Gastrocnemius medialis (tissue), 4 donors: ENCODE results near the gene MC2R.

Source experiments
- POLR2A ChIP-seq, 2 donors: fragments of 450-650 bp; IDR thresholded peaks; one replicate each; pipeline ENCODE4 v1.6.1; 2017; ENCODE audit warnings: antibody characterized with exemption in 2 of 2, mild to moderate bottlenecking in 2 of 2, moderate library complexity in 2 of 2
- TF ChIP-seq, protein P1 (sequence below), 5 experiments: fragments of 450-650 bp in 3 of 5; fragments of 200-600 bp in 2 of 5; sonication (generic) in 2 of 5; IDR thresholded peaks in 4 of 5; conservative IDR thresholded peaks in 1 of 5; 1 replicate in 4 of 5; 2 replicates in 1 of 5; pipeline ENCODE4 v1.5.1; 2016 to 2019; ENCODE audit warnings: antibody characterized with exemption in 5 of 5, mild to moderate bottlenecking in 3 of 5, moderate library complexity in 3 of 5

DNA sequence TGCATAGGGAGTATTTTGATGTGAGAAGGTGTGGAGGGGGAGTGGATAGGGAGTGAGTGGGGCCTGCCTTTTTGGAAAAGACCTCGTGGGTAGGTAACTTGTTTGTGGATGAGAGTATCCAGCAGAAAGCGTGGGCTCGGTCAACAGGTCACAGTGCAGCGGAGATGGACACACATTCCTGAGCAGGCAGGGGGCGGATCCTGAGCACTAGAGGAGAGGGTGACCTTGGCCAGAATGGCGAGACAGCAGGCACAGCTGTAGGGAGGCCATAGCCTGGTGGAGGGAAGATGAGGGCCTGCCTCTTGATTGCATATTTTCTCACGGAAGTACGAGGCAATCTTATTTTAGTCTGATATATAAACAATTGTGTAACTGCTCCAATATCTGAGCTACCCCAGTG lies 3.6 kb upstream of the MC2R start:
- no peak for TF ChIP-seq POLR2A (IDR thresholded peaks at IDR 0.05)
- TF ChIP-seq, protein P1, sequence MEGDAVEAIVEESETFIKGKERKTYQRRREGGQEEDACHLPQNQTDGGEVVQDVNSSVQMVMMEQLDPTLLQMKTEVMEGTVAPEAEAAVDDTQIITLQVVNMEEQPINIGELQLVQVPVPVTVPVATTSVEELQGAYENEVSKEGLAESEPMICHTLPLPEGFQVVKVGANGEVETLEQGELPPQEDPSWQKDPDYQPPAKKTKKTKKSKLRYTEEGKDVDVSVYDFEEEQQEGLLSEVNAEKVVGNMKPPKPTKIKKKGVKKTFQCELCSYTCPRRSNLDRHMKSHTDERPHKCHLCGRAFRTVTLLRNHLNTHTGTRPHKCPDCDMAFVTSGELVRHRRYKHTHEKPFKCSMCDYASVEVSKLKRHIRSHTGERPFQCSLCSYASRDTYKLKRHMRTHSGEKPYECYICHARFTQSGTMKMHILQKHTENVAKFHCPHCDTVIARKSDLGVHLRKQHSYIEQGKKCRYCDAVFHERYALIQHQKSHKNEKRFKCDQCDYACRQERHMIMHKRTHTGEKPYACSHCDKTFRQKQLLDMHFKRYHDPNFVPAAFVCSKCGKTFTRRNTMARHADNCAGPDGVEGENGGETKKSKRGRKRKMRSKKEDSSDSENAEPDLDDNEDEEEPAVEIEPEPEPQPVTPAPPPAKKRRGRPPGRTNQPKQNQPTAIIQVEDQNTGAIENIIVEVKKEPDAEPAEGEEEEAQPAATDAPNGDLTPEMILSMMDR (IDR thresholded peaks at IDR 0.05 in 4 of 5, conservative IDR thresholded peaks at IDR 0.05 in 1 of 5): no peak
